Fibroblast of skin of scalp (primary cell): ENCODE measurements around the gene FSTL4.
A peak's percentile ranks its signal among the peaks of the same experiment; 100 is the strongest.

ENCODE experiments used
- DNase-seq: peaks from one replicate; pipeline ENCODE4 v3.0.0-alpha.2; 2013

Gene FSTL4

GRCh38 chr5:133610489-133611356, 1.6 kb downstream of the FSTL4 start:
- DNase-seq, result peak; percentile 33

GRCh38 chr5:133607451-133607850, 4.9 kb downstream of the FSTL4 start:
- no peak for DNase-seq

GRCh38 chr5:133606835-133607234, 5.5 kb downstream of the FSTL4 start:
- DNase-seq, result no peak

- DNase-seq, result no peak
These were observed 7.0 kb downstream of the FSTL4 start for GRCh38 chr5:133605323-133605722.

- DNase-seq, result no peak
These were observed 8.6 kb downstream of the FSTL4 start for GRCh38 chr5:133603711-133604110.

- no peak for DNase-seq
These were observed 9.4 kb downstream of the FSTL4 start for GRCh38 chr5:133602835-133603380.

- no peak for DNase-seq
These were observed 12.7 kb downstream of the FSTL4 start for GRCh38 chr5:133599600-133599999.

GRCh38 chr5:133599044-133599443, 13.3 kb downstream of the FSTL4 start:
- no peak for DNase-seq

GRCh38 chr5:133596049-133596448, 16.3 kb downstream of the FSTL4 start:
- no peak for DNase-seq

- DNase-seq, result no peak
These were observed 16.9 kb downstream of the FSTL4 start for GRCh38 chr5:133595465-133595864.

- no peak for DNase-seq
These were observed 23.1 kb downstream of the FSTL4 start for GRCh38 chr5:133589286-133589685.

GRCh38 chr5:133582971-133583370, 29.4 kb downstream of the FSTL4 start:
- DNase-seq, result no peak

GRCh38 chr5:133581918-133582317, 30.4 kb downstream of the FSTL4 start:
- no peak for DNase-seq

GRCh38 chr5:133581348-133581747, 31.0 kb downstream of the FSTL4 start:
- DNase-seq, result no peak

- DNase-seq, result no peak
These were observed 31.7 kb downstream of the FSTL4 start for GRCh38 chr5:133580618-133581017.

- no peak for DNase-seq
These were observed 32.6 kb downstream of the FSTL4 start for GRCh38 chr5:133579766-133580165.

GRCh38 chr5:133569347-133569746, 43.0 kb downstream of the FSTL4 start:
- no peak for DNase-seq

GRCh38 chr5:133565993-133566392, 46.3 kb downstream of the FSTL4 start:
- DNase-seq, result peak; percentile 27

- no peak for DNase-seq
These were observed 47.3 kb downstream of the FSTL4 start for GRCh38 chr5:133564921-133565565.

GRCh38 chr5:133562554-133562953, 49.8 kb downstream of the FSTL4 start:
- DNase-seq, result no peak

GRCh38 chr5:133559960-133560359, 52.4 kb downstream of the FSTL4 start:
- DNase-seq, result no peak

- no peak for DNase-seq
These were observed 55.8 kb downstream of the FSTL4 start for GRCh38 chr5:133556551-133556950.

GRCh38 chr5:133554279-133554678, 58.1 kb downstream of the FSTL4 start:
- DNase-seq, result no peak
